Endodermal cell (in vitro differentiated cells): ENCODE results near the gene ZNF618. TPM values are rescaled to one million over a fixed set of nuclear protein-coding genes. Genes with fewer than 3 reads are reported as not detected.

Experiments used
- DNase-seq: peaks from one replicate; pipeline ENCODE4 v3.0.0-alpha.2; 2017
- H3K27ac ChIP-seq: 2 replicates; pipeline ENCODE4 v1.5.1; 2013; ENCODE audit warnings: mild to moderate bottlenecking, low read depth, low read length, moderate library complexity
- H3K27me3 ChIP-seq: 2 replicates; pipeline ENCODE4 v1.6.1; 2013; ENCODE audit warnings: mild to moderate bottlenecking, low read length, moderate library complexity; ENCODE audit not compliant: insufficient read depth, control insufficient read depth, poor library complexity, severe bottlenecking
- H3K36me3 ChIP-seq: 2 replicates; pipeline ENCODE4 v1.7.0; 2013; ENCODE audit warnings: mild to moderate bottlenecking, low read length, moderate library complexity; ENCODE audit not compliant: control insufficient read depth, insufficient read depth
- H3K4me1 ChIP-seq: one replicate; pipeline ENCODE4 v1.7.0; 2013; ENCODE audit warnings: low read length; ENCODE audit not compliant: control insufficient read depth, insufficient read depth
- H3K4me3 ChIP-seq: 2 replicates; pipeline ENCODE4 v1.5.1; 2013; ENCODE audit warnings: mild to moderate bottlenecking, low read length, moderate library complexity
- H3K9ac ChIP-seq: 2 replicates; pipeline ENCODE4 v1.6.1; 2013; ENCODE audit warnings: mild to moderate bottlenecking, low read length, moderate library complexity; ENCODE audit not compliant: poor library complexity, severe bottlenecking; ENCODE audit errors: extremely low read depth
- H3K9me3 ChIP-seq: 2 replicates; pipeline ENCODE4 v1.6.1; 2013; ENCODE audit warnings: mild to moderate bottlenecking, low read length, moderate library complexity; ENCODE audit not compliant: control insufficient read depth
- H3K27ac Mint-ChIP-seq: 2 replicates; pipeline ENCODE4 v1.8.0; 2020; ENCODE audit warnings: mixed read lengths
- H3K27me3 Mint-ChIP-seq: 2 replicates; pipeline ENCODE4 v1.8.0; 2021; ENCODE audit warnings: mild to moderate bottlenecking, mixed read lengths; ENCODE audit not compliant: insufficient read depth
- H3K36me3 Mint-ChIP-seq: 2 replicates; pipeline ENCODE4 v1.8.0; 2020; ENCODE audit warnings: low read depth, mixed read lengths
- H3K4me1 Mint-ChIP-seq: 2 replicates; pipeline ENCODE4 v1.8.0; 2020; ENCODE audit warnings: mixed read lengths
- H3K4me3 Mint-ChIP-seq: 2 replicates; pipeline ENCODE4 v1.8.0; 2020; ENCODE audit warnings: mild to moderate bottlenecking, moderate library complexity, mixed read lengths
- H3K9me3 Mint-ChIP-seq: 2 replicates; pipeline ENCODE4 v1.8.0; 2020; ENCODE audit warnings: mild to moderate bottlenecking, mixed read lengths
- CTCF ChIP-seq: fragments of 200-600 bp; sonication (generic); conservative IDR thresholded peaks from 2 replicates; pipeline ENCODE4 v1.5.0; 2021; ENCODE audit warnings: antibody characterized with exemption, mild to moderate bottlenecking
- WGBS, 2 experiments: methylation state at CpG; one replicate each; pipeline versions ENCODE4 v1.1.5 to v1.1.7; 2013; ENCODE audit warnings: missing lambda C conversion rate in 2 of 2, mixed read lengths in 1 of 2; ENCODE audit not compliant: insufficient coverage in 1 of 2, insufficient read length in 1 of 2; 5-methylcytosine and 5-hydroxymethylcytosine counted together
- total RNA-seq, 2 donors: library from RNA; stranded (reverse); fragmentation: NEBNext Ultra II Directional in 1 of 2; extraction: Animal tissue kit (Norgen Biotek cat#: 25700) in 1 of 2; gene quantifications; 2 replicates in 1 of 2; 3 replicates in 1 of 2; pipeline ENCODE4 v1.2.1, GENCODE V29; 2021

ZNF618 gene
- total RNA-seq, 2 donors from 2014 or later, result 34.5 to 37.5 TPM

GRCh38 chr9:113898596-113898995 lies 22.5 kb downstream of the ZNF618 start:
- Histone ChIP-seq H3K27ac (no peak overlapping the region), H3K4me1 (no peaks in the 10 kb centered on the region), H3K9ac (no peak overlapping the region), H3K9me3 (peaks cover 6% of the 10 kb centered on the region), H3K27me3 (no peaks in the 10 kb centered on the region), H3K4me3 (no peak overlapping the region), H3K36me3 (no peaks in the 10 kb centered on the region)
- no peak overlapping the region for H3K27ac Mint-ChIP-seq
- TF ChIP-seq CTCF, result no peak
- H3K9me3 Mint-ChIP-seq, result peaks cover 9% of the 10 kb centered on the region
- no peak overlapping the region for H3K4me3 Mint-ChIP-seq
- no peak for DNase-seq
- no peaks in the 10 kb centered on the region for H3K27me3 Mint-ChIP-seq
- whole genome bisulfite sequencing, 2 experiments, result 96 to 100% methylated on average over 1 to 4 of the region's 4 CpGs
- H3K4me1 Mint-ChIP-seq, result no peaks in the 10 kb centered on the region
- H3K36me3 Mint-ChIP-seq, result peaks cover 20% of the 10 kb centered on the region

GRCh38 chr9:113899205-113899604 lies 23.1 kb downstream of the ZNF618 start:
- H3K27me3 Mint-ChIP-seq, result no peaks in the 10 kb centered on the region
- no peaks in the 10 kb centered on the region for H3K36me3 ChIP-seq
- no peak for TF ChIP-seq CTCF
- no peaks in the 10 kb centered on the region for H3K4me1 Mint-ChIP-seq
- H3K27ac Mint-ChIP-seq, result no peak overlapping the region
- WGBS, 2 experiments, result 96 to 100% methylated on average over 5 to 6 of the region's 6 CpGs
- H3K9ac ChIP-seq, result no peak overlapping the region
- no peak overlapping the region for H3K27ac ChIP-seq
- H3K27me3 ChIP-seq, result no peaks in the 10 kb centered on the region
- H3K9me3 Mint-ChIP-seq, result peaks cover 13% of the 10 kb centered on the region
- H3K4me3 ChIP-seq, result no peak overlapping the region
- no peaks in the 10 kb centered on the region for H3K4me1 ChIP-seq
- DNase-seq, result no peak
- peaks cover 25% of the 10 kb centered on the region for H3K36me3 Mint-ChIP-seq
- H3K4me3 Mint-ChIP-seq, result no peak overlapping the region
- H3K9me3 ChIP-seq, result peaks cover 9% of the 10 kb centered on the region

- Histone ChIP-seq H3K9ac (no peak overlapping the region), H3K36me3 (no peaks in the 10 kb centered on the region), H3K9me3 (peaks cover 9% of the 10 kb centered on the region), H3K4me1 (no peaks in the 10 kb centered on the region), H3K27me3 (no peaks in the 10 kb centered on the region), H3K27ac (no peak overlapping the region), H3K4me3 (no peak overlapping the region)
- TF ChIP-seq CTCF, result no peak
- WGBS, 2 experiments, result 94 to 97% methylated on average over 16 to 17 of the region's 17 CpGs
- no peak for DNase-seq
- Mint-ChIP-seq H3K9me3 (peaks cover 9% of the 10 kb centered on the region), H3K4me1 (peaks cover 2% of the 10 kb centered on the region), H3K27ac (no peak overlapping the region), H3K4me3 (no peak overlapping the region), H3K36me3 (peaks cover 25% of the 10 kb centered on the region), H3K27me3 (no peaks in the 10 kb centered on the region)
These were observed 25.1 kb downstream of the ZNF618 start for GRCh38 chr9:113901221-113901688.
